NCI-H2029 treated with DMSO at 0.1 percent for 48 hours (cell line): ENCODE results near the gene METTL24.
"Not testable (repeated sequence)": the region's sequence is repeated elsewhere in the genome, so short reads cannot be mapped to it uniquely, and the experiment has no call there.

ENCODE experiments used
- DNase-seq: peaks from one replicate; lab custom pipeline; 2025; lab: John Stamatoyannopoulos, UW

METTL24 gene

DNA sequence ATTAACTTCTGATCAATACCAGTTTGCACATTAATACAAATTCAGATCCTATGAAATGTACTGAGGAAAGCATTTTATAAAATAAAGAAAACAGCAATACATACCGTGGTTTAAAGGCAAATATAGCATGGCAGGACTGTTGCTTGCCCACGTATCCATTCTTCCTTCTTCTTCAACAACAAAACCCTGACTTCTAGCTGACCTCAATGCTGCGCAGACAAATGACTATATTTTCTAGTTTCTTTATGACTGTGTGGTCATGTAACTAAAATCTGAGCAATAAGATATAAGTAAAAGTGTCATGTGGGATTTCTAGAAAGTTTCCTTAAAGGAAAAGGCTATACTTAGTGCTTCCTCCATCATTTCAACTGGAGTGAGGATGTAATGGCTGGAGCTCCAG lies 92.9 kb downstream of the METTL24 start:
- DNase-seq = no peak

DNA sequence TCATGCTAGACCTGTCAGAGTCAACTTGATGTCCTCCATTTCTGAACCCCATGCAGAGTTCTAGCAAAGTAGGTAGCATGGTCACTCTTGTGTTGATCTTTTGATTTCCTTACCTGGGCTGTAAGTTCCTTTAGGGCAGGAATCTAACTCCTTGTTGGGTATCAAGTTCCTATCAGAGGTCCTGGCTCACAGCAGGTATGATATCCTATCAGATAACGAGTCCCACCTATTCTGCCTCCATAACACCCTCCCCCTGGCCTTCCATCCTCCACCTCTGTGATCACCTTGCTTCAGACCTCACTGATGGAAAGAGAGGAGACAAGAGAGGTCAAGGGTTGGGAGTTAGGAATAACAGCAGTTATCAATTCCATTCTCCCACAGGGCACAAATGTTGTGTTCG lies 101.8 kb downstream of the METTL24 start:
- DNase-seq = no peak

DNA sequence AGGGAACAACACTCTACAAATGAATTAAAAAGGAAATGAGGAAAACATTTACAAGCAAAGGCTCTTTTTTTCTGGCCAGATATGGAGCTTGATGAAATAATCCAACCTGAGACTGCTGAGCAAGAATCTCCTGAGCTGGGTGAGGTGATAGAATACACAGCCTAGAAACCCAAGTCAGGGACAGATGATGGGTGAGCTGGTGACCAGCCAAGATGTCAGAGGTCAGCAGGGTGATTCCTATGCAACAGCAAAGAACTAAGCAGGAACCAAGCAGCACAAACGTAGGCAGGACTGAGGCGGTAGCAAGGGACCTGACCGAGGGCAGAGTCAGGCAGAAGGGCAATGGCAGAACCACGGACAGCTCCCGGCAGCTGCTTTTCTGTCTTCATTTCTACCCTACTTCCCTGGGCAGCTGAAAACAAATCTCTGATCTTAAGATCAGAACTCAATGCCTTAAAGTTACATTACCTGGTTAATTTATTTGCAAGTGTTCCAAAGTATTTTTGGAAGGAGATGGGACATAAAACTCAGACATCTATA lies 102.9 kb downstream of the METTL24 start:
- DNase-seq = no peak

DNA sequence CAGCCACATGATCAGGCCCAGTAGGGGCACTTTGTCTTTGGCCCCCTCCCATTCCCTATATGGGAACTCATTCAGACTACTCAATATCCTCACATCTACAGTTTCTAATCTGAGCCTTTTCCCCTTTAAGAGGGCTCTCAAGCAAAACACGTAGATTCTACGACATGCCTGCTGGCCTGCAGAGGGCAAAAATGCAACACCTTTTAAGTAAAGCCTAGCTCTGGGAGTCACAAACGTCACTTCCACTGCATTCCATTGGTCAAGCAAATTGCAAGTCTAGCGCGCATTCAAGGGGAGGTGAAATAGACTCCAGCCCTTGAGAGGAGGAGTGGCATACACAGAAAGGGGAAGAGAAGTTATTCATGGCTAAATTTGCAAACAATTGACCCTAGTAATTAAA lies 107.3 kb downstream of the METTL24 start:
- no peak for DNase-seq

DNA sequence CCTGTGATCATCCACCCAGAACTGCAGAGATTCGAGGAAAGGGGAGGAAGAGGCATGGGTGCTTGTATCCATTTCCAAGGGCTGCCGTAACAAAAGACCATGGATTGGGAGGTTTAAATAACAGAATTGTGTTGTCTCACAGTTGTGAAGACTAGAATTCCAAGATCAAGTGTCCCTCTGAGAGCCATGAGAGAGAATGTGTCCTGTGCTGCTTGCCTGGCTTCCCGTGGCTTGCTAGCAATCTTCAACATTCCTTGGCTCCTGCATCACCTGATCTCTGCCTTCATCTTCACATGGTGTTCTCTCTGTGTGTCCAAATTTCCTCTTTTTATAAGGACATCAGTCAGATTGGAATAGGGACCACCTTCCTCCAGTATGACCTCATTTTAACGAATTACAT lies 108.1 kb downstream of the METTL24 start:
- DNase-seq = no peak

DNA sequence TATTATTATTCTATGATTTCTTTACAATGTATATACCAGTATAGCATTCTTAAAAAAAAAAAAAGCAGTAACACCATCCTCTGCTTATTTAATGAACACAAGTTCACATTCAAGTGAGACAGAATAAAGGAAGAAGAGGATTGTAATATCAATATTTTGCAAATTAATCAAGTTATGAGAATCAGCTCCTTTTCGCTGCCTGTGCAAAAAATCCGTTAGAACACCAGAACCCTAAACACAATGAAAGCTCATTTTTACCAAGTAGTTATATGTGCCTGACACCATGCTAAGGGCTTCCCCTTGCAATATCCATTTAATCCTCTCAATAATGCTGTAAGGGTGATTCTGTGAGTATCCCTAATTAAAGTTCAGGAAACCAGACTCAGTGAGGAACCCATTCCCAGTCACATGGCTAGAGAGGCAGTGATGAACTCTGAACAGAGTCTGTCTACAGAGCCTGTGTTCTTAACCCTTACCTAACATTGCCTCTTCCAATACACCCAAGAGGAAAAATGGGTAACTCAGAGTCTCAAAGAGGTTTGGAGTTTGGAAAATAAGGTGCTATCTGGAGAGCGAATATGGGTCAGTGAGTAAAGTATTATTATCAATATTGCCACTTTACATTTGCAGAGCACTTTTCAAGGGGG lies 111.1 kb downstream of the METTL24 start:
- DNase-seq = no peak

DNA sequence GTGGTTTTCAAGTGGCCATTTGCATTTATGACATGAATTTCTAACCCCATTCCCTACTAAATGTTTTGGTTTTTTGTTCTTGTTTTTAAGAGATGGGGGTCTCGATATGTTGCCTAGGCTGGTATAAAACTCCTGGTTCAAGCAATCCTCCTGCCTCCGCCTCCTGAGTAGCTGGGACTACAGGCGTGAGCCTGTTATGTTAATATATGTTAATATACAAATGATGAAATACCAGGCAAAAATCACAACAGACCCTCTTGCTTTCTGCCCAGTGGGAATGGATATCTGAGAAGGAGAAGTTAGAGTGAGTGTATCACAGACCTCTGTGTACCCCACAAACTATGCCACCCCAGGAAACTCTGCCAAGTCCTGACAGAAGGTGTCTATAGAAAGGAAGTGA lies 111.8 kb downstream of the METTL24 start:
- no peak for DNase-seq

DNA sequence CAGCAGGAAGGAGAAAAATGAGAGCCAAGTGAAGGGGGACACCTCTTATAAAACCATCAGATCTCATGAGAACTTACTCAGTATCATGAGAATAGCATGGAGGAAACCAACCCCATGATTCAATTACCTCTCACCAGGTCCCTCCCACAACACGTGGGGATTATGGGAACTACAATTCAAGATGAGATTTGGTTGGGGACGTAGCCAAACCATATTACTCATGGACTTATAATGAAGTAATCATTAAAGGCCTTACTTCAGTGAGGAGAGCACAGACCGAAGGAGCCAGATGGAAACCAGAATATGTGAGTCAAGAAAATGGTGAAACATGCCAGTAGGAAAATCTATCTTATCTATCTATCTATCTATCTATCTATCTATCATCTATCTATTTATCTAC lies 113.5 kb downstream of the METTL24 start:
- not testable (repeated sequence) for DNase-seq

DNA sequence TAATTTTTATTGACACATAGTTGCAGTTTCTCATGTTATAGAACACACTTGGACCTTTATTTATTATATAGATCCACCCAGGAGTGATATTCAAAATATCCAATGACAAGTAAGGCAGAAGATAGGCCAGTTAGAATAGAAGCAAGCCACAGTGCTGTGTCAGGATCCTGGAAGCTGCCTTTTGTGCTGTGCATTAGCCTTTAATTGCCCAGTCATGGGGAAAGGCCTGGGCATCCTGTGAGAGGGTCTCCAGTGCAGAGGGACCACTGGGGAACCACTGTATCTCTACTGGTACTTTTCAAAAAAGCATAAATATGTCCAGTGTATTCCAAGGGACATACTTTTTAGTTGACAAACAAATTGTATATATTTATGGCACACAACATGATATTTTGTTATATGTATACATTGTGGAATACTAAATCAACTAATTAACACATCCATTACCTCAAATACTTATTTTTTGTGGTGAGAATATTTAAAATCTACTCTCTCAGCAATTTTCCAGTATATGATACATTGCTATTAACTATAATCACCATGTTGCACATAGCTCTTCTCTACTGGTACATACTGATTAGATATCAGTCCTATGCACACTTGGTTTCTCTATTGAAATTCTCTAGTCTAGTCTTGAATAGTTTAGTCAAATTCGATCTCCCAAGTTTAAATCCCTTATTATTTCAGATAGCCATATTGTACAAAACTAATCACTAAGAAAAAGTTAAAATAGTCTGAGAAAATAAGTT lies 118.4 kb downstream of the METTL24 start:
- no peak for DNase-seq

DNA sequence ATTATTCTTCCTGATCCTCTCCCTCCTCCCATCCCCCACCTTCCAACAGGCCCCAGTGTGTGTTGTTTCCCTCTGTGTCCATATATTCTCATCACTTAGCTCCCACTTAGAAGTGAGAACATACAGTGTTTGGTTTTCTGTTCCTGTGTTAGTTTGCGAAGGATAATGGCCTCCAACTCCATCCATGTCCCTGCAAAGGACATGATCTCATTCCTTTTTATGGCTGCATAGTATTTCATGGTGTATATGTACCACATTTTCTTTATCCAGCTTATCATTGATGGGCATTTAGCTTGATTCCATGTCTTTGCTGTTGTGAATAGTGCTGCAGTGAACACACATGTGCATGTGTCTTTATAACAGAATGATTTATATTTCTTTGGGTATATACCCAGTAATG lies 122.1 kb downstream of the METTL24 start:
- not testable (repeated sequence) for DNase-seq

DNA sequence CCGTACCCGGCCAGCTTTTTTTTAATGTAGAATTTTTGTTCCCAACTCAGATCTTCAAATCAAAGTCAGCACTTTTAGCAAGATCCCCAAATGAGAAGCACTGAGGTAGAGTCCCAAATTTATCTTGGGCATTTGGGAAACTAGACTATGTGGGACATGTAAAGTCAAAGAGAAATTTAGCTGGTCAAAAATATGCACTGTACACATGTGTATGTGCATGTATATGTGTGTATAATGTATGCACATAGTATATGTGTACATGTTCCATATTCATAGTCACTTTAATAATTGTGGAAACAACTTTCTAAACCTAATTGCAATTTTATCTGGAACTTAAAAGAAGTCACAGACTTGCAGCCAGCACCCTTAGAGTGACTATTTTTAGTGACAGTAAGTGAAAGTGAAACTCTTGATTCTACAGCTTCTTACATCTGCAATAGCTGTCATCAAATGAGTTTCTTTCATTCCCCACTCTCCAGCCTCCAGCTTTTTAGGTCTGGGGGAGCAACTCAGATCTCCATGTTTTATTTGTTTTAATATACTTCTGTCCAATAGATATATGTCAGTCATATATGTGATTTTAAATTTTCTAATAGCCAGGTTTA lies 124.3 kb downstream of the METTL24 start:
- DNase-seq = no peak

DNA sequence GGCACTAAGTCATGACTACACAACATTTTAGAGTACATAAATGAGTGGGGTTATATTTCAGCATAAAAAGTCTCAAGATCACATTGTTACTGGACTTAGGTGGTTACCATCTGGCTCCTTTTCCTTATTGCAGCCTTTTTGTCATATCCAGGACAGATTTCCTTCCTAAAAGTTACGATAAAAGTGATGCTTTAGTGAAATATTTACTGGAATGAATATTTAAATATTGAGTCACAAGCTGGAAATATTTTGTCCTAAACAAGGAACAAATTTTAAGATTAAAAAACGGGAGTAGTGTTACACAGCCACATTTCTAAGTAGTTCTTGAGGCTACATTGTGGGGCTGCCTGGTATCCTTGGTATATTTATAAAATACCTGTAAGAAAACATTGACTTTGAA lies 125.7 kb downstream of the METTL24 start:
- no peak for DNase-seq

DNA sequence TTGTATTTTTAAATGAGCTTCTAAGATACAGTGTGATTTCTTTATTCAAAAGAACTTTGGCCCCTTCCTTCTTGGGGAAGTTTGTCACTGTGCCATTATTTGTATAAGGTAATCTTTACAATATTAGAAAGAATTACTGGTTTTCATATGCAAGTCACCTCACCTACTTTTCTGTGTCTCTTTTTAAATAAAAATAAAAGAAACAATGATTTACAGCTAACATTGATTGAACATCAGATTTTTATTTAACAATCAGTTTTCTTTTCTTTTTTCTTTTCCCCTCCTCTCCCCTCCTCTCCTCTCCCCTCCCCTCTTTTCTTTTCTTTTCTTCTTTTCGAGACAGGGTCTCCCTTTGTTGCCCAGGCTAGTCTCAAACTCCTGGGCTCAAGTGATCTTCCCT lies 131.9 kb downstream of the METTL24 start:
- DNase-seq = no peak

DNA sequence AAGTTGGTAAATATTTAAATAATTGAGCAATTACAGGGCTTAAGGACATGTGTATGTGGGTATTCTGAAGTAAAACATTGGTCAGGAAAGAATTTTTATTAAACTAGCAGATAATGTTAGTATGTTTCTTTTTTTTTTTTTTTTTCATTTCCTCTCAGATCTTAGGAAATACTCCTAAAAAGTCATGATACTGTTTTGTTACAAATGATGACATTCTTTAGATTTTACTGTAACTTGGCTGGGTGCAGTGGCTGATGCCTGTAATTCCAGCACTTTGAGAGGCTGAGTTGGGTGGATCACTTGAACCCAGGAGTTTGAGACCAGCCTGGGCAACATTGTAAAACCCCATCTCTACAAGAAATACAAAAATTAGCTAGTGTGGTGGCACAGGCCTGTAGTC lies 136.4 kb downstream of the METTL24 start:
- no peak for DNase-seq

DNA sequence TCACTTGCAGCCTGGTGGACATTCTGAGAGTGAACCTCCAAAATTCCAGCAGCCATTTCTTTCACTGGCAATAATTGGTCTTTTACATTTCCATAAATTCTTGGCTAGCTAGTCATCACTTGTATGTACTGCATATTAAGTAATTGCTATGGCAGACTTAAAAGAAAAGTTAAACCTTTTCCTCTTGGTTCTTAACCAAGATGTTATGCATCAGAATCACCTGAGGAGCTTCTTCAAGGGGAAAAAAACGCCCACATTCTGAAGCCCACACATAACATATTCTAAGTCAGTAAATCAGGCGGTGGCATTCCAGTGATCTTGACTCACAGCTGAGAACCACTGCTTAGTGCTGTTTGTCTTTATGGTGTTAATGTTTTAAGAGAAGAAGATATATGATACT lies 140.9 kb downstream of the METTL24 start:
- no peak for DNase-seq

DNA sequence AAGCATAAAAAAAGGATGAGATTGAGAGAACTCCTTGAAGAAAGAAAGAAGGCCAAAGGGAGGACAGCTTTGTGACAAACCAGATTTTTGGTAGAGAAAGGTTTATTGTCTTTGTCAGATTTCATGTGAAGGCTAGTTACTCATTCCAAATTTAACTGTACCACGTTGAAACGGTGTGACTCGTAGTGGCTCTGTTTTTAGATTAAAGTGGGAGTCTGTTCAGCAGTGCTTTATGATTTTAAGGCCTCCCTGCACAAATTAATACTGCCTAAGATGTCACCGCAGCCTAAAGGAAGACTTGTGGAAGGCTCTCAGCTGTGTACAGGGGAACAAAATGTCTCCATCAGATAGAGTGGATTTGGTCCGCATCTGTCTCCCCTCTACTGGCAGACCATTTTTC lies 142.0 kb downstream of the METTL24 start:
- DNase-seq = no peak

DNA sequence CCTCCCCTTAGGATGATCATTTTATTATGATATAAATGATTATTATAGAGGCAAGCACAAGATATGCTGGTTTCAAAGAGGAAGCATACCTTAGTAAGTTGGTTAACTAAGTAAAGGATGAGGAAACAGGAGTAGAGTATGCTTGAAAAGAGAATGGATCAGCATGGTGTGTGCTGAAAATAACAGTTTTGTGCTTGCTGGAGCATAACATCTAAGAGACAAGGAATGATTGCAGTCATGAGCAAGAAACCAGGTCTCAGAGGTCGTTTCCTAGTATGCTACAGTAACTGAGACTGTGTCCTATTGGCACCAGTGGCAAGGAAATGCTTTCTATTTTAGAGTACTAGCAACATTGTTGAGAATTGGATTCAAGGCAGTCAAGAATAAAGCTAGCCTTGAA lies 143.8 kb downstream of the METTL24 start:
- DNase-seq = no peak

DNA sequence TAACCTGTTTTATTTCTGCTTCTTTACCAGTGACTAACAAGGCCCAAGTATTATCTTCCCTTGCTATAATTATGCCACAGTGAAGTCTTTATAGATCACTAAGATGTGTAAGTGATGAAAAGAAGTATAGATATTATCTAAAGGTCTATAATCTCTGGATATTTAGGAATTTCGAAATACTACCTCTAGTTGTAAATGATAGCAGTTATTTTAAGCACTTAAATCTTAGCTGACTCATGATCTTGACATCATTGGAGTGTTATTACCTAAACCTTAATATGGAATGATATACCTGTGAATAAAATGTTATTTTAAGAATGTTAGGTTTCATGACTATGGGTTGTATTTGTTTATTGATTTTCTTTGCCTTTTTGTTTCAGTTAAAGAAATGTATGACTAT lies 146.4 kb downstream of the METTL24 start:
- no peak for DNase-seq

DNA sequence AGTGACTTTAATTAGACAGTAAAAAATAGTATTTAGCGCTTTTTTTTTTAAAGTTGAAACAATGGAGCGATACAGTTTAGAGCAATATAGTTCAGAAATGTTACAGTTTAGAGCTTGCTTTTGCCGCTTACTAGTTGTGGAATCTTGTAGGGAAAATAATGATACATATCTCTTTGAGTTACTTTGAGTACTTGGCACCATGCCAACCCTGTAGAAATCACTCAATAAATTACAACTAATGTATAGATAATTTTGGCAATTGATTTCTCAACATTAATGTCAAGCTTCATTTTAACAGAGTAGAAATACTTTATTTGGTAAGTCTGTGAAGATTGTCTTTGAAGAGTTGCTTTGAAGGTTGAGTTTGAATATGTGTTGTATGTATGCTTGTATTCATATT lies 150.5 kb downstream of the METTL24 start:
- DNase-seq = no peak

DNA sequence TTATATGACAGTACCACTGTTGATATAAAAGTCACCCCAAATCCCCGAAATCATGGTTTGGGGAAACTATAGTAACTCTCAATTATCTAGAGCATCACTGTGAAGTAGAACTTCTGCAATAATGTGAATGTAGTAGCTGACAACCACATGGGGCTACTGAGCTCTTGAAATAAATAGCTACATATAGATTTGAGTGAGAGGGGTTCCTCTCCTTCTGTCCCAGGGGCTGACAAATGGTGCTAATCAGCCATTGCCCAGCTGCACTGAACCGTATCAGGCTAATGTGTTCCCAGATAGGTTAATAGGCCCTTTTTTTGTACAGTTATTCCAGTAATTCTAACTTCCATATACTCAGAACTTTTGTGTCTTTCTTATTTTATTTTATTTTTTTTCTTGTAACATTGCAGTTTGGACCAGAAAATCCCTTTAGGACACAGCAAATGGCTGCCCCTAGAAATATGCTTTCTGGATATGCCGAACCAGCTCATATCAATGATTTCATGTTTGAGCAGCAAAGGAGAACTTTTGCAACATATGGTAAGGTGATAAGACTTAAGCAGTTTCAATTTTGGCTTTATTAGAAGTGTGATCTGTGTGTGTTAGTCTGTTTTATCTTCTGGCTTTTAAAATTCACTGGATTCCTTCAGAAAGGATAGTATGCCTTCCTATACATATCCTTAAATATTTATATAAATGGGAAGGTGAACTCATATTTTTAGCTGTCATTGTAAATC lies 156.8 kb downstream of the METTL24 start:
- no peak for DNase-seq

DNA sequence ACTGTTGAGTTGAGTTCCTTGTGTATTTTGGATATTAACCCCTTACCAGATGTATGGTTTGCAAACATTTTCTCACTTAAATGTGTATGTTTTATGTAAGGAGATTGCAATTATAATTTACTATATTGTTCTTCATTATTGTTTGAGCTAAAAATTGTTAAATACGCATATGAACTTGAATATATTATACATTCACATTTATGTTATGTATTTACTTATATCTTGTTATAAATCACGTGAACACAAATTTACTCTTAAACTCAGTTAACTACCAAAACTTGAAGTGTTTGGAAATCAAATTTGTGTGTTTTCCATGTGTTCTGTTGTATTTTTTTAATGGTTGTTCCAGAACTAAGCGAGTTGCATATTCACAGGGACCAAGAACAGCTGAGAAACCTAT lies 159.6 kb downstream of the METTL24 start:
- no peak for DNase-seq

DNA sequence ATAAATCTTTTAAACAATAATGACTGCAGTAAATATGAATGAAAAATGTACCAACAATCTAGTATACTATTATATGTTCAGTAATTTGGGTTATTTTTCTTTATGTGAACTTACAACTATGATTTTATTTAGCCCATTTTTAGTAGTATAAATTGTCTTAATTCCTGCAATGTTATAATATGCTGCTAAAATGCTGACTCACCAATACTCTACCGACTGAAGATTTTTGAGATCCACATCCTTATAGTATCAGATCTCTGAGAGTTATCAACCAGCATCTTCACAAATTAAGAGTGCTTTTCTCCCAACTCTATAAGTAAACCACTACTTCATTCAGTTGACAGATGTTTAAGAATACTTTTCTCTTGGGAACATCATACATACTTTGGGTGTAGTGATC lies 161.3 kb downstream of the METTL24 start:
- no peak for DNase-seq

DNA sequence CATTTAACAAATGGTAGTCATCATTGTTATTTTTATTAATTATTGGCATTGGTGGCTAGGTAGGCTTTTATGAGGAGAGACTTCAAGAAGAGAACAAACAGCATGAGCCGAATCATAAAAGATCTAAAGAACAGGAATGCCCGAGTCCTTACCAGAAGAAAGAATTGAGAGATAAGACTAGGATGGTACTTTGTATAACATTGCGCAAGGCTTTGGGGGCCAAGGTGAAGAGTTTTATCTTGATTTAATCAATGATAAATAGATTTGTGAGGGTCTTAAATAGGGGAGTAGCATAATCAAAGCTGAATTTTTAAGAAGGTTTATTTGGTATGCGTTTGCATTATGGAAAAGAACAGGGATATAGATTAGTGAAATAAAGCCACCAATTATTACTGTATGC lies 162.5 kb downstream of the METTL24 start:
- DNase-seq = no peak
